NCI-H1092 (cell line): ENCODE measurements around the gene STK24.

Source experiments
- DNase-seq: peaks from one replicate; lab custom pipeline; 2025; lab: John Stamatoyannopoulos, UW

The STK24 gene

GRCh38 chr13:98406971-98407370 lies 169.9 kb downstream of the STK24 start:
- no peak for DNase-seq

GRCh38 chr13:98406427-98406826 lies 170.5 kb downstream of the STK24 start:
- DNase-seq = no peak

- DNase-seq = peak; percentile 27
These were observed 171.1 kb downstream of the STK24 start for GRCh38 chr13:98405690-98406344.

GRCh38 chr13:98405107-98405571 lies 171.8 kb downstream of the STK24 start:
- DNase-seq = no peak

- no peak for DNase-seq
These were observed 173.8 kb downstream of the STK24 start for GRCh38 chr13:98403076-98403475.

GRCh38 chr13:98401934-98402333 lies 175.0 kb downstream of the STK24 start:
- no peak for DNase-seq

GRCh38 chr13:98399756-98400155 lies 177.2 kb downstream of the STK24 start:
- DNase-seq = no peak

GRCh38 chr13:98398581-98398980 lies 178.3 kb downstream of the STK24 start:
- DNase-seq = no peak

DNA sequence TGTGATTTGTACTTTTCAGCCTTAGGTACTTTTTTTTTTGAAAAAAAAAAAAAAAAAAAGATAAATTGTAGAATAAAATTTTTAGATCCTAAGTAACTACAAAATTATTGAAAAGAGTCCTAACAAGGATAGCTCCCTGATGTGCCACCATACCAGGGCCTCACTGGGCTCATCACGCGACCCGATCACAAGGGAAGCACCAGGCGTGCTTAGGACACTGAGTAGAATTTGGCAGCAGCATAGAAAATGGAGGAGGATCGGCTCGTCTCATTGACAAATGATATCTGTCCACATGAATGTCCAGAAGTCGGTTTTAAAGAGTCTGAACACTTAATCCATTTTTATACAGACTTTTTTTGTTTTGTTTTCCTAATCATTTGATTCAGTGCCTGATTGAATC lies 179.0 kb downstream of the STK24 start:
- no peak for DNase-seq

DNA sequence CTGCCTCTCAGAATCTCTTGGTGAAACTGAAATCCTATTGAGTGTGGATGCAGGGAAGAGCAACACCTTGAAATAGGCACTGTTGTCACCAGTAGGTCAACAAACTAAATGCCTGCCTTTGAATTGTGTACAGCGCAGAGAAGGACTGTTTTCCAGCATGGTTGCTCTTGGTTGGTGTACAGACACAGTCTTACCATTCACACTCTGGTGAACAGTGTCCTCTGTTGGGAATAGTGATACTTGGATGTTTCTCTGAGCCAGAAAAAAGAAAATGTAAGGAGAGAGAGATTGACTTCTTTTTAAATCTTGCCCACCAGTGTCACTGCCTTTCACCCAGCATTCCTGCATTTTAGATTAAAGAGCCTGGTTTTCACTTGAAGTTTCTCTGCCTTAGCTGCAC lies 179.7 kb downstream of the STK24 start:
- no peak for DNase-seq

DNA sequence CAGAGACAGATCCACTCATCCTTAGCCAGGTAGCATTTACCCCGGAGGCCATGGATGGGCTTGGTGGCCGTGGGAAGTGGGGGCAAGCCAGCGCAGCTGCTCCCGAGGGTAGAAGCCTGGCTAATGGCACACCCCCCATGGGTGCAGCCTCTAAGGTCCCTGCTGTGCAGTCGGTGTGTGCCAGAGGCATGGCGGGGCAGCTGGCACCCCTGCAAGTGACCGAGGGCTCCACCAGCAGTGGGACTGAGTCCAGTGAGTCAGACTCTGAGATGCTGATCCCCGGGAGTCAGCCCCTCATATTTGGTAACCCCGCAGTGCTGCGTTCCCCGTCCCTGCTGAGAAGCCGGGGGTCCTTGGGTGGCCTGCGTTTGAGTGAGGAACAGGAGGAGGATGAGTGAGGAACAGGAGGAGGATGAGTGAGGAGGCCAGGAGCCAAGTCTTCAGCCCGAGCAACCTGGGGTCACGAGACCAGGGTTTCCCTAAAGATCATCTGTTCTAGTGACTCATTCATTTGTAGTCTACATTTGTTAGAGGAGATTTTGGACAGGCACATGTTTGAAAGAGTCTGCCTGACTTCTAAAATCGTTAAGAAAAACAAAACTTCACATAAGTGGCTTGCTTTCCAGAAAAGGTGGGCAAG lies 180.7 kb downstream of the STK24 start:
- DNase-seq = peak; percentile 23
